ENCODE measurements around the gene HS3ST5.
"Not testable (repeated sequence)": the region's sequence is repeated elsewhere in the genome, so short reads cannot be mapped to it uniquely, and the experiment has no call there.

The HS3ST5 gene

GRCh38 chr6:114181664-114182063 is 161.2 kb downstream of the HS3ST5 start:
- DNase-seq, result no peak

GRCh38 chr6:114179411-114179810 is 163.4 kb downstream of the HS3ST5 start:
- DNase-seq, result no peak

- no peak for DNase-seq
These were observed 166.1 kb downstream of the HS3ST5 start for GRCh38 chr6:114176726-114177125.

- DNase-seq, result no peak
These were observed 170.1 kb downstream of the HS3ST5 start for GRCh38 chr6:114172576-114173260.

GRCh38 chr6:114171473-114171872 is 171.3 kb downstream of the HS3ST5 start:
- DNase-seq, result no peak

GRCh38 chr6:114170958-114171387 is 171.8 kb downstream of the HS3ST5 start:
- no peak for DNase-seq

- DNase-seq, result peak; percentile 29
These were observed 172.5 kb downstream of the HS3ST5 start for GRCh38 chr6:114170372-114170771.

GRCh38 chr6:114169763-114170162 is 173.1 kb downstream of the HS3ST5 start:
- no peak for DNase-seq

- no peak for DNase-seq
These were observed 174.9 kb downstream of the HS3ST5 start for GRCh38 chr6:114167583-114168576.

- DNase-seq, result no peak
These were observed 178.6 kb downstream of the HS3ST5 start for GRCh38 chr6:114164207-114164606.

- no peak for DNase-seq
These were observed 180.0 kb downstream of the HS3ST5 start for GRCh38 chr6:114162691-114163347.

GRCh38 chr6:114160881-114161280 is 181.9 kb downstream of the HS3ST5 start:
- no peak for DNase-seq

GRCh38 chr6:114159727-114160126 is 183.1 kb downstream of the HS3ST5 start:
- DNase-seq, result no peak

GRCh38 chr6:114158838-114159694 is 183.8 kb downstream of the HS3ST5 start:
- no peak for DNase-seq

- DNase-seq, result no peak
These were observed 184.4 kb downstream of the HS3ST5 start for GRCh38 chr6:114158411-114158810.

GRCh38 chr6:114157848-114158247 is 185.0 kb downstream of the HS3ST5 start:
- no peak for DNase-seq

GRCh38 chr6:114155763-114156162 is 187.1 kb downstream of the HS3ST5 start:
- DNase-seq, result no peak

GRCh38 chr6:114154812-114155211 is 188.0 kb downstream of the HS3ST5 start:
- no peak for DNase-seq

- no peak for DNase-seq
These were observed 189.4 kb downstream of the HS3ST5 start for GRCh38 chr6:114153448-114153847.

- peak; percentile 49 for DNase-seq
These were observed 191.6 kb downstream of the HS3ST5 start for GRCh38 chr6:114151064-114151690.

GRCh38 chr6:114149182-114149581 is 193.6 kb downstream of the HS3ST5 start:
- not testable (repeated sequence) for DNase-seq
